NOMO-1 (cell line): ENCODE results near the gene PPM1D.

Experiments
- DNase-seq, 2 experiments: peaks; one replicate each; lab custom pipeline; 2025; ENCODE audit not compliant: unreplicated experiment in 2 of 2; lab: John Stamatoyannopoulos, UW

PPM1D gene

GRCh38 chr17:60618080-60618479 is 18.1 kb downstream of the PPM1D start:
- DNase-seq, result no peak

GRCh38 chr17:60618854-60619526 is 19.0 kb downstream of the PPM1D start:
- no peak for DNase-seq

GRCh38 chr17:60622961-60623360 is 23.0 kb downstream of the PPM1D start:
- DNase-seq, result no peak

- DNase-seq, result no peak
These were observed 23.4 kb downstream of the PPM1D start for GRCh38 chr17:60623415-60623814.

- no peak for DNase-seq
These were observed 27.1 kb downstream of the PPM1D start for GRCh38 chr17:60627124-60627523.

- DNase-seq, result no peak
These were observed 28.4 kb downstream of the PPM1D start for GRCh38 chr17:60628252-60628889.

GRCh38 chr17:60629120-60629519 is 29.1 kb downstream of the PPM1D start:
- no peak for DNase-seq

GRCh38 chr17:60630352-60630751 is 30.4 kb downstream of the PPM1D start:
- DNase-seq, result no peak

- DNase-seq, result no peak
These were observed 31.1 kb downstream of the PPM1D start for GRCh38 chr17:60631119-60631518.

- DNase-seq, result no peak
These were observed 37.7 kb downstream of the PPM1D start for GRCh38 chr17:60637683-60638082.

- DNase-seq, result no peak
These were observed 39.0 kb downstream of the PPM1D start for GRCh38 chr17:60639019-60639330.

GRCh38 chr17:60640503-60640902 is 40.5 kb downstream of the PPM1D start:
- no peak for DNase-seq

GRCh38 chr17:60641126-60641525 is 41.1 kb downstream of the PPM1D start:
- DNase-seq, result no peak

GRCh38 chr17:60641810-60642220 is 41.8 kb downstream of the PPM1D start:
- DNase-seq, result peak; percentile 27 to 32

- no peak for DNase-seq
These were observed 46.0 kb downstream of the PPM1D start for GRCh38 chr17:60645918-60646523.

- no peak for DNase-seq
These were observed 46.7 kb downstream of the PPM1D start for GRCh38 chr17:60646701-60647100.

- DNase-seq, result no peak
These were observed 47.7 kb downstream of the PPM1D start for GRCh38 chr17:60647705-60648104.

GRCh38 chr17:60652454-60653247 is 52.7 kb downstream of the PPM1D start:
- DNase-seq, result peak in 1 of 2 experiments; percentile 46

- DNase-seq, result no peak
These were observed 53.6 kb downstream of the PPM1D start for GRCh38 chr17:60653569-60653968.

GRCh38 chr17:60656499-60656898 is 56.5 kb downstream of the PPM1D start:
- DNase-seq, result no peak

GRCh38 chr17:60659156-60659555 is 59.2 kb downstream of the PPM1D start:
- no peak for DNase-seq

GRCh38 chr17:60661489-60661888 is 61.5 kb downstream of the PPM1D start:
- no peak for DNase-seq
